Bone marrow (tissue), 2 donors: ENCODE measurements around the gene CARMIL3.
"Not testable (repeated sequence)": the region's sequence is repeated elsewhere in the genome, so short reads cannot be mapped to it uniquely, and the experiment has no call there.

Source experiments
- DNase-seq, 2 donors: peaks; one replicate each; lab custom pipeline; 2025; lab: John Stamatoyannopoulos, UW

Gene CARMIL3

DNA sequence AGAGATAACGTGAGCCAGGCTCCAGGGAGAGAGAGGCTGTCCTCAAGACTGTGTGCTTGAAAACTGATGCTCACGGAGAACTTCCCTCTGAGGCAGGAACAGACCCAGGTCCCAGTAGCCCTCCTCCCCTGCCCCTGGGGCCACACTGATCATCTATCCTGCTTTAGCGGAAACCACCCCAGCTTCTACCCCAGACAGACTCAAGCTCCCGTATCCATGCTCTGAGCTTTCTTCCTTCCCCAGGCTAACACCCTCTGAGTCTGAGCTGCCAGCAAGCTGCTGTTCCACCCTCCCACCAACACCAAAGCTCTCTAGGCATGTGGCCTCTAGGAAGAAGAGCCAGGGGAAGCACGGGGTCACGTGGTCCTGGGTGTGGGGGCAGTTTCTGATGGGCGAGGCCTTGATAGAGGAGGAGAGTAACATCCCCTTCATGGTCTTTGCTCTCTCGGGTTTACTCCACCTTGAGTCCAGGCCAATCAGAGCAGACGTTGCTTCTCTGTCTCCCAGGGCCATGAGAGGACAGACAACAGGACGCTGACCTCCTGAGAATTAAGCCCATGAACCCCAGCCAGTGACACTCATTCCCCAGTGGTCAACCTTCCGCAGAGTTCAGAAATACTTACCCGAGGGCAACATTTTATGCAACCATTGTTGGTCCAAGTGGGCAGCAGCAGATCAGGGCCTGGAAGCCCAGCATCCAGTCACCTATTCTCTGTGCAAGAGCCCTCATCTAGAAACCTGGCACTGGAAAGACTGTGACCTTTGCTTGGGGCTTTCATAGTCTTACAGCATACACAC, 43.7 kb downstream of the CARMIL3 start:
- DNase-seq, result peak in 1 of 2 donors; percentile 29

DNA sequence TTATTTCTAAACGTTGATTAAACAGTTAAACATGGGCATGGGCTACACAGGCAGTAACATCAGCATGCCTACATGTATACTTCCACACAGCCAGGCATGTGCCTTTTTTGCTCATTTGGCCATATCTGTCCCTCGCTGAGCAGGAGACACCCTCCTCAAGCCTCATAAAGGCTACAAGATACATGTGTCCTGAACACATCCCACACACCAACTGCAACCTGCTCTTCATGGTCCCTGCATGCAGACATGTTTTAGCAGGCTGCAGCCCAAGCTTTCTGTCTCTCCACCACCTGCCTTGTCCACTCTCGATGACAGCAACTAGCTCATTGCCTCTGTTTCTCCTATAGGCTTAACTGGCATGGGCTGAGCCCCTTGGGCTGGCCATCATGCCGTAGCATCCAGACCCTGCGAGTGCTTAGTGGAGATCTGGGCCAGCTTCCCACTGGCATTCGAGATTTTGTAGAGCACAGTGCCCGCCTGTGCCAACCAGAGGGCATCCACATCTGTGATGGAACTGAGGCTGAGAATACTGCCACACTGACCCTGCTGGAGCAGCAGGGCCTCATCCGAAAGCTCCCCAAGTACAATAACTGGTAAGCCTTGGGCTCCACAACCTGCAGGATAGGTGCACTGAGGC, 44.9 kb downstream of the CARMIL3 start:
- no peak for DNase-seq

DNA sequence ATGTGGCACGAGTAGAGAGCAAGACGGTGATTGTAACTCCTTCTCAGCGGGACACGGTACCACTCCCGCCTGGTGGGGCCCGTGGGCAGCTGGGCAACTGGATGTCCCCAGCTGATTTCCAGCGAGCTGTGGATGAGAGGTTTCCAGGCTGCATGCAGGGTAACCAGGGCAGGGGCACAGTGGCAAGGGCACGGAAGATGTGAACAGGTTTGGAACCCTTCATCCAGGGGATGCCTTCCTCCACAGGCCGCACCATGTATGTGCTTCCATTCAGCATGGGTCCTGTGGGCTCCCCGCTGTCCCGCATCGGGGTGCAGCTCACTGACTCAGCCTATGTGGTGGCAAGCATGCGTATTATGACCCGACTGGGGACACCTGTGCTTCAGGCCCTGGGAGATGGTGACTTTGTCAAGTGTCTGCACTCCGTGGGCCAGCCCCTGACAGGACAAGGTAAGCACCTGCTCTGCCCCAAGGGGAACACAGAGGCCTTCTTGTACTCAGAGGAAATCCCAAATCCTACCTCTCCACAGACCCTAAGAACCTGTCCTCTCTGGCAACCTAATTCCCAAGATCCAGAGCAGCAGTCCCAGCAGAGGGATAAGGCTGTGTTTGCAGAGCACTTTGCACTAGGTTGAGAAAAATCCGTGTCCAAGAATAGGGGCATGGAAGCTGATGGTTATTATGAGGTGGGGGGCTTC, 46.6 kb downstream of the CARMIL3 start:
- DNase-seq, result no peak

DNA sequence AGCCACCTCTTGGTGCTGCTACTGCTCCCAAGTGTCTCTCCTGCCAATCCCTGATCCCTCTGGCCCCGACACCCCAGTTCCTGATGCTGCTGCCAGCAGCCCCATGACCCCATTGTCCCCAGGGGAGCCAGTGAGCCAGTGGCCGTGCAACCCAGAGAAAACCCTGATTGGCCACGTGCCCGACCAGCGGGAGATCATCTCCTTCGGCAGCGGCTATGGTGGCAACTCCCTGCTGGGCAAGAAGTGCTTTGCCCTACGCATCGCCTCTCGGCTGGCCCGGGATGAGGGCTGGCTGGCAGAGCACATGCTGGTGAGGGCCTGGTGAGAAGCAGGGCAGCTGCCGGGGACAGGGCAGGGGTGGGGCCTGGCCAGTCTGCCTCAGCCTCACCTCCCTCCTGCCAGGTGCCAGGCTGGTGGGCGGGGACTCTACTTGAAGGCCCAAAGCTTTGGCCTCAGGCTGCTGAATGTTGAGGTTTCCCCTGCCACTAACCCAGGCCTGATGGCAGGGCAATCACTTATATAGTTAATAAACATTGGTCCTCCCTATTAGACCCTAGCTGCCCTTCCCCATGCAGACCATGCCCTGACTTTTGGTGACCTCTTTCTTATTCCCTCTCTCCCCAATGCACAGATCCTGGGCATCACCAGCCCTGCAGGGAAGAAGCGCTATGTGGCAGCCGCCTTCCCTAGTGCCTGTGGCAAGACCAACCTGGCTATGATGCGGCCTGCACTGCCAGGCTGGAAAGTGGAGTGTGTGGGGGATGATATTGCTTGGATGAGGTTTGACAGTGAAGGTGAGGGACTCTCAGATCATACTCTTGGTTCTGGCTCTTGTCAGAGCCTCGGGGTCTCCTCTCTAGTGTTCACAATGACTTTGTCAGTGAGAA, 47.4 kb downstream of the CARMIL3 start:
- DNase-seq, result no peak

DNA sequence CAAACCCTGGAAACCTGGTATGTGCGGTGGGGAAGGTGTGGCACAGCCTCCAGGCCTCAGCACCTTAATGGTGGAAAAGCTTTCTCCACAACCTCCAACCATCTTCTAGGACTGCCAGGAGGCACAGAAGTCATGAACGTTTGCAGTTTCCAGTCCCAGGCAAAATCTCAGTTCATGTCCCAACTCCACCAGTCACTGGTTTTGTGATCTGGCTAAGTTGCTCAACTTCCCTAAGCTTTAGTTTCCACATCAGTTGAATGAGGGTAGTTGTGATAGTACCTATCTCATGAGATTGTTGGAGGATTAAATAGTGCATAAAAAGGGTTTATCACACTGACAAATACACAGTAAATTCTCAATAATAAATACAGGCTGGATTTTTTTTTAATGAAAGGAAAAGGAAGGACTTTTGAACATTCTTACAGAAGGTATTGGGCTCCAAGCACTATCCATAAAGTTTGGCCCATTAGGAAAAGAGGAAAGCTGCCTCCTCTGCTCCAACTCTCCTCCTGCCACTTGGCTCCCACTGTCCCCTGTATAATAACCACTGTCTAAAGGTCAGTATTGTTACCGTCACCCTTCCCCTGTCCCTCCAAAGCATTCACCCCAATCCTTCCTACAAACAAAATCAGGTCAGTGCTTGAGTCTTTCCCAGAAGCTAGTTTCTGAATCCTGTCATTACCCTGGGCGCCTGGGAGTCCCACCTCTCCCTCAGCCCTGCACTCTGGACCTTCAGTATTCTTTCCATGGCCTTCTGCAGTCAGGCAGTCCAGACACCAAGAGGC, 48.6 kb downstream of the CARMIL3 start:
- no peak for DNase-seq

DNA sequence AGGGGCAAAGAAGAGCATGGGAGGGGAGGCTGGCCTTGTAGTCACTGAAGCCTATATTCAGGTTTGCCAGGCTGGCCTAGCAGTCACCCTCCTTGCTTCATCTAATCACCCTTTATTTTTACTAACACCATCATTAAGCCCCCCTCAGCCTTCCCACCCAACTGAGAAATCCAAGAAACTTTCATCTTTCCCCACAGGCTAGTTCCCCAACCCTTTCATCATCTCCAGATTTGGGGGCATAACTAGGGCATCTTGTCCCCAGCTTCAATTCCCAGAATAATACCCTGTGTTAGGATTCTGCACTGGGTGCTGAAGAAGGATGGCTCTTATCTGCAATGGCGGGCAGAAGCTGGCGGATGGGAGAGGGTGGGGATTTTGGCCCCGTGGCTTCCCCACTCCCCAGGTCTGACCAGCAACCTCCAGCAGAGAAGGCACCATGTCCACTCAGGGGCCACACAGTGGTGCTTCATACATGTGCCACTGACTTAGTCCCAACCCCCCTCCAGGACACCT, 49.2 kb downstream of the CARMIL3 start:
- no peak for DNase-seq

DNA sequence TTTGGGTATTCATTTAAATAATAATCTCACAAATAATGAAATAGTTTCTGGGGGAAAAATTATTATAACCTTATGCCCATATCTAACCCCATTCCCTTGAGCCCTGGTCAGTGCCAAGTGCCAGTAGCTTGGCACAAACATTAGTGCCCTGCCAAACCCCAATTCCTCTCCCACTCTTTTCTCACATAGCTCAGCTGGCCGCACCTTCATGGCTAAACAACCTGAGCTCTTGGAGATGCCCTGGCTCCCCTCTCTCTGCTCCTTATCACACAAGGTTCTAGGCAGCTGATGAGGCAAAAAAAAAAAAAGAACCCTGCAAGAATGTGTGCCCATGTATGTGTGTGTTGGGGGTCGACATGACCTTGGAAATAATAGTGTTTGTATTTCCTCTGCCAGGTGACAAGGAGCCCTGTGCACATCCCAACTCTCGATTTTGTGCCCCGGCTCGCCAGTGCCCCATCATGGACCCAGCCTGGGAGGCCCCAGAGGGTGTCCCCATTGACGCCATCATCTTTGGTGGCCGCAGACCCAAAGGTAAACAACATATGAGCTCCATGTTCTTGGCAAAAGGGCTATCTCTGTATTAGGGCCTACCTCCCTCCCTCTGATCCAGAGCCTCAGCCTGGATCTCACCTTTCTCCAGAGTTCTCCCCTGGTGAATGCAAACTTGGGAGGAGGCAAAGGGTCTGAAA, 50.7 kb downstream of the CARMIL3 start:
- no peak for DNase-seq

DNA sequence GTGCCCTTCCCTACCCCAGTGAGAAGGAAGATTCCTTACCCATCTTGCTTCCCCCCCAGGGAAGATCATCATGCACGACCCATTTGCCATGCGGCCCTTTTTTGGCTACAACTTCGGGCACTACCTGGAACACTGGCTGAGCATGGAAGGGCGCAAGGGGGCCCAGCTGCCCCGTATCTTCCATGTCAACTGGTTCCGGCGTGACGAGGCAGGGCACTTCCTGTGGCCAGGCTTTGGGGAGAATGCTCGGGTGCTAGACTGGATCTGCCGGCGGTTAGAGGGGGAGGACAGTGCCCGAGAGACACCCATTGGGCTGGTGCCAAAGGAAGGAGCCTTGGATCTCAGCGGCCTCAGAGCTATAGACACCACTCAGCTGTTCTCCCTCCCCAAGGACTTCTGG, 51.6 kb downstream of the CARMIL3 start:
- no peak for DNase-seq

DNA sequence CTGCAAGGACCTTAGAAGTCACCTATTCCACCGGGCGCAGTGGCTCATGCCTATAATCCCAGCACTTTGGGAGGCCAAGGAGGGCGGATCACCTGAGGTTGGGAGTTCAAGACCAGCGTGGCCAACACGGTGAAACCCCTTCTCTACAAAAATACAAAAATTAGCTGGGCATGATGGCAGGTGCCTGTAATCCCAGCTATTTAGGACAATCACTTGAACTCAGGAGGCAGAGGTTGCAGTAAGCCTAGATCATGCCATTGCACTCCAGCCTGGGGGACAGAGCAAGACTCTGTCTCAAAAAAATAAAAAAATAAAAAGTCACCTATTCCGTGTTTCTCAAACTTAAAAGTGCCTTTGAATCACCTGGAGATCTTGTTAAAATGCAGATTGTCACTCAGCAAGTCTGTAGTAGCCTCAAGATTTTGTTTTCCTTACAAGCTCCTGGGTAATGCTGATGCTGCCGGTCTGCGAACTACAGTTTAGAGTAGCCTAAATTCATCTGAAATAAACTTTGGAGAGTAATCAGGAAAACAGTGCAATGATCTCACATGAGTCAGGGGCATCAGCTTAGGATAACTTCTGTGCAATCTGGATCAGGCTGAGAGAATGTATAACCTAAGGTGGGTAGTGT, 53.9 kb downstream of the CARMIL3 start:
- not testable (repeated sequence) for DNase-seq

DNA sequence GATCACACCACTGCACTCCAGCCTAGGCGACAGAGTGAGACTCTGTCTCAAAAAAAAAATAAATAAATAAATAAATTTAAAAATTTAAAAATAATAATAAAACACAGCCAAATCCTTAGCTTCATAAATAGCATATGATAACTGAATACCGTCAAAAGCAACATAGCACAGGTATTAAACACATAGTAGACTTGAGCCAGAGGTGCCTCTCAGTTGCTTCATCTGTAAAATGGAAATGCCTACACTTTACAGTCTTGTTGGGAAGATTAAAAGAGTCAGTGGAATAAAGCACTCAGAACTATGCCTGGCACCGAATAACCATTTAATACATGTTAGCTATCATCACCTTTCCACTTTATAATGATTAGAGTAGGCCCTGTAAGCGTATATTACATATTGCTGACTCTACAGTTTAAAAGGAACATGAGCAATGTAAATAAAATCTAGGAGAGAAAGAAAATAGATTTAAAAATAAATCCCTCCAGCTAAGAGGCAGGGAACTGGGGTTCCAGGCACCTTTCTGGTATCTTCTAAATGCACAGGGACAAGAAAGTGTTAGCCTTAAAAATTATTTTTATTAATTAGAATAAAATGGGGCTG, 55.0 kb downstream of the CARMIL3 start:
- DNase-seq, result no peak

DNA sequence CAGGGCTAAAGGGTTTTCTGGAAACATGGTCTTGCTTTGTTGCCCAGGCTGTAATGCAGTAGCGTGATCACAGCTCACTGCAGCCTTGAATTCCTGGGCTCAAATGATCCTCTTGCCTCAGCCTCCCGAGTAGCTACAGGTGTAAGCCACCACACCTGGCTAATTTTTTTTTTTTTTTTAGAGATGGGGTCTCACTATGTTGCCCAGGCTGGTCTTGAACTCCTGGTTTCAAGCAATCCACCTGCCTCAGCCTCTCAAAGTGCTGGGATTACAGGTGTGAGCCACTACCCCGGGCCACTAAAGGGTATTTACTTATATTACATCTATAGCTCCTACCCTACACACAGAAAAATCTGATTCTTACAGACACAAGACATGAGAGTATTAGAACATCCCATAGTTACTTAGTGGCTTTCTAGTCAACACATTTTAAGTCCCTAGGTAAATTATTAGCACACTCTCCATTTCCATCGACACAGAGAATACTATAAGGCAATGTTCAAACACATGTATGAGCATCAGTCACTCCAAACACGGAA, 56.6 kb downstream of the CARMIL3 start:
- DNase-seq, result no peak

DNA sequence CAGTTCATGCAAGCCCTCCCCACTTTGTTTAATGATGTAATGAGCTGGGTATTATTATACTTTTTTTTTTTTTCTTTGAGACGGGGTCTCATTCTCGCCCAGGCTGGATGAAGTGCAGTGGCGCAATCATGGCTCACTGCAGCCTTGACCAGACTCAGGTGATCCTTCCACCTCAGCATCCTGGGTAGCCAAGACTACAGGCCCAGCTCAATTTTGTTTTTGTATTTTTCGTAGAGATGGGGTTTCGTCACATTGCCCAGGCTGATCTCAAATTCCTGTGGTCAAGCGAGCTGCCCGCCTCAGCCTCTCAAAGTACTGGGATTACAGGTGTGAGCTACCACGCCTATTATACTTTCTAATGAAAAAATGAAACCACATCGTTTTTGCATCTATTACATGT, 58.3 kb downstream of the CARMIL3 start:
- no peak for DNase-seq

DNA sequence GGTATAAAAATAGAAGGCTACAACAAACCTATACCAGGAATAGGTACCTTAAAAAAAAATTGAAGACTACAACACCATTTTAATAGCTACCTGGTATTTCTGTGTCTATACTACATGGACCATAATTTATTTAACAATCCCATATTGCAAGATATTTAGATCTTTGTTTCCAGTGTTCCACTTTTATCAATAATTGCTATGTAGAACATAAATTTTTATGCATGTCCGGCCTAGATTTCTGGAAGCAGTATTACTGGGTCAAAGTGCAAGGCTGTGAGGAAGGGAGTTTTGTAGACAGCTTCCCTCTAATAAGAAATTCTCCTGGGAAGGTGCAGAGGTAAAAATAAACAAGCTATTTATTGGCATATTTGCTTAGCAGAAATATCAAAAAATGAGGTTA, 58.7 kb downstream of the CARMIL3 start:
- DNase-seq, result no peak

DNA sequence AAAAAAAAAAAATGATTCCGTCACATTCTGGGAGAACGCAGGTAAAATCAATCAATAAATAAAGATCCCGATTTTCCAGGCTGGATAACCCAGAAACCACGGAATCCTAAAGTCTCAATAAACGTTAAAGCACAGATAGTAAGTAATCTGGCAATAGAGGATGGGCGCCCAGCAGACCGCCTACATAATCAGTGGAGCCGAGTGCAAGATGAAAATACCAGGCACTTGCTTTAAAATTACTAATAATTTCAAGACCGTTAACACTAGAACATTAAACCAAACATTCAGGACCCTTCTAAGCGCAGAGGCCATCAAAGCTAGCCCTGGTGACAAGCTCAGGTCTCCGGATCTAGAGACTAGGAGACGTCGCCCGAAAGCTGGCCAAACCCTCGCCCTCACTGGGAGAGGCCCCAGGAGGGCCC, 61.6 kb downstream of the CARMIL3 start:
- peak in 1 of 2 donors; percentile 1 for DNase-seq

DNA sequence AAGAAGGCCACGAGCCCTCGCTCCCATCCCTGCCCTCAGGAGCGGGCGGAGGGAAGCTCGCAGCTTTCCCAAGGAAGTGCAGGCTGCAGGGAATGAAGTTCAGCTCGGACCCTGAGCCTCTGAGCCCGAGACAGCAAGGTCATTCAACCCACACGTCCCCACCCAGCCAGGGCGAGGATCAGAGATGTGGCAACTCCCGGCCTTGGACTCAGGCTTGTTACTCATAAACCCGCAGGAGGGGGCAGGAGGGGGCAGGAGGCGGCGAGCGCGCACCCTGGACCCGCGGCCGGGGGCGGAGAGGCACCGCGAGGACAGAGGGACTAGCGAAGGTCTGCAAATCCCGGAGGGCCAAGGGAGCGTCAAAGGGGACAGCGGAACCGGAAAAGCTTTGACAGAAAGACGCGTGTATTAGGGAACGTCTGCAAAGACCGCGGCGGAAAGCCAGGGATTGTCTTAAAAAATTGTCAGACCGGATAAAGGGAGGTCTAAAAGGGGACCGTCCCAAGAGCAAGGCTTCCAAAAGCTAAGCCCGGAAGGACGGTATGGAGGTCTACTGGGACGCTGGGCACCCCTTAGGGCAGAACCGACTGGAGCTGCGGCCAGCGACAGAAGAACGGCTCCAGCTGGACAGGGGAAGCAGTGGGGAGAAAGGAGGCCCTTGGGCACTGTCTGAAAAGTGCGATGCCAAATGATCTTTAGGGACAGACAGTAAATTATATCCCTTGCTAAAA, 62.2 kb downstream of the CARMIL3 start:
- DNase-seq, result peak; percentile 90 to 93

DNA sequence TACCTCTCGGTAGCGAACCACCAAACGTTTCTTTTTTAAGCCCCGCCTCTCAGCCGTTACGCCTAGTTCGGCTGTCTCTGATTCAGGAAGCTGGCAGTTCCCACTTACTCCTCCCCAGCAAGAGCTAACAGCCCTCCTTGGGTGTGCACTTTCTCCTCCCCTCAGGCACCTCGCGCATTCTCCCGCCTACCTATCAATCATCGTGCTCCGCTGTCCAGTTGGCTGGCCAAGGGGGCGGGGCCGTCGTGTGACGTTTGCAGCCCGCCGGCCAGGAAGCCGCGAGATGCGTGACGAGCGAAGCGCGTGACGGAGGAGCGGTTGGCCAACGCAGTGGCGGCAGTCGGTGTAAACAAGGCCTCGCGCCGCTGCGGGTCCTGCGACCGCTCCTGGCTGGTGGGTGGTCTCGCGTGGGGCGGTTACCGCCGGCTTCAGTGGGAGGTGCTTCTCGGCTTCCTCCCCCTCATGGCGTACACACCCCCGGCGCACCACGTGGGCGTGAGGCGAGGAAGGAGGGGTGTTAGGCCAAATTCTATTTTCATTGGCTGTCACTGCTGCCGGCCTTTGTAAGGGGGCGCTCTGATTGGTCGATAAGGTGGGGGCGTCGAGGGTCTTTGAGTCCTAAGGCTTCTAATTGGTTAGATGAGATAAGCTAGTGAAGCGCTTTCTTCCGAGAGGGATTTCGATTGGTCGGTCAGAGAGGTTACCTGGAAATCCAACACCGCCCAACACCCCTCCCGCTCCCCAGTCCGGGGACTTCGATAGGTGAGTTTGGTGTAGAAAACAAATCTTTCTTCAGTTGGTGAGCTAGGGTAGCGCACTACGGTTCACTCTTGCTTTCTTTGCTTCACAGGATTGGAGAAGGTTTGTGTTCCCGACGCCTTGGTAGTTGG, 63.0 kb downstream of the CARMIL3 start, which contains the start of the genes DCAF11 and NRL:
DCAF11 (plus strand) TSS at position 246 of the 890 bp plus-strand sequence. CDS start 818 bp downstream, outside the sequence.
NRL (minus strand) TSS at position 418 of the 890 bp plus-strand sequence. CDS start 32,101 bp downstream, outside the sequence.
- peak; percentile 96 to 99 for DNase-seq
